GM12878 (cell line): Measurements from ENCODE around the gene SARDH. TPM values are rescaled to one million over a fixed set of nuclear protein-coding genes. Genes with fewer than 3 reads are reported as not detected.

Experiments
- ATAC-seq: fragments of 200-7000 bp; cut with Tn5 transposase; 3 replicates; pipeline ENCODE4 v1.9.1; 2020; ENCODE audit warnings: mild to moderate bottlenecking, moderate library complexity
- BruUV-seq: library from RNA; stranded (reverse); fragments of 400-500 nt; replicated peaks from 2 replicates; lab custom pipeline; 2021; lab: Mats Ljungman, UMichigan
- CTCF ChIA-PET: fragments of 300-600 bp; sonication (Branson Sonifier 250); formaldehyde crosslinking; extraction: SDS; loops from one replicate; lab custom pipeline; 2021; ENCODE audit warnings: inconsistent platforms; lab: Yijun Ruan, JAX
- POLR2A ChIA-PET: fragments of 350-600 bp; formaldehyde crosslinking; extraction: SDS; loops from one replicate; lab custom pipeline; 2021; ENCODE audit warnings: inconsistent platforms; lab: Charles Lee
- RAD21 ChIA-PET: fragments of 300-600 bp; sonication (Branson Sonifier 250); formaldehyde crosslinking; loops from one replicate; lab custom pipeline; 2023; ENCODE audit warnings: antibody characterized with exemption; ENCODE audit not compliant: unreplicated experiment; lab: Charles Lee
- SMC1A ChIA-PET: fragments of 300-600 bp; sonication (Branson Sonifier 250); formaldehyde crosslinking; loops from one replicate; lab custom pipeline; 2023; ENCODE audit not compliant: unreplicated experiment, uncharacterized antibody; lab: Charles Lee
- DNase-seq: peaks from one replicate; pipeline ENCODE4 v3.0.0-alpha.2; 2011; ENCODE audit warnings: low read depth, low spot score
- FAIRE-seq: peaks from 3 replicates; lab custom pipeline; 2011; peaks lifted over from hg19 to GRCh38; lab: Jason Lieb, UNC
- H2AFZ ChIP-seq: 2 replicates; pipeline ENCODE4 v1.6.0; 2011; ENCODE audit warnings: low read depth, low read length, control low read depth; ENCODE audit not compliant: control insufficient read depth
- H3K27ac ChIP-seq: 2 replicates; pipeline ENCODE4 v1.5.1; 2011; ENCODE audit warnings: control low read depth; ENCODE audit not compliant: control insufficient read depth, insufficient read depth
- H3K27me3 ChIP-seq, 2 experiments: replicated peaks in 1 of 2; 2 replicates each; pipeline versions ENCODE4 v1.6.0 to v1.6.1; 2011; ENCODE audit warnings: low read length in 1 of 2; ENCODE audit not compliant: control insufficient read depth in 2 of 2, insufficient read depth in 2 of 2
- H3K36me3 ChIP-seq, 2 experiments: 2 replicates each; pipeline ENCODE4 v1.5.1; 2011; ENCODE audit warnings: low read length in 1 of 2; ENCODE audit not compliant: control insufficient read depth in 2 of 2, insufficient read depth in 2 of 2
- H3K4me1 ChIP-seq: 2 replicates; pipeline ENCODE4 v1.6.1; 2011; ENCODE audit warnings: mild to moderate bottlenecking, low read length, moderate library complexity, mixed read lengths; ENCODE audit not compliant: control insufficient read depth, insufficient read depth
- H3K4me2 ChIP-seq: 2 replicates; pipeline ENCODE4 v1.6.0; 2011; ENCODE audit warnings: control low read depth; ENCODE audit not compliant: control insufficient read depth, insufficient read depth
- H3K4me3 ChIP-seq: fragments of 200-600 bp; sonication (generic); 2 replicates; pipeline ENCODE4 v1.5.1; 2016
- H3K79me2 ChIP-seq: 2 replicates; pipeline ENCODE4 v1.6.0; 2011; ENCODE audit warnings: low read length; ENCODE audit not compliant: control insufficient read depth, insufficient read depth
- H3K9ac ChIP-seq: 2 replicates; pipeline ENCODE4 v1.8.0; 2011; ENCODE audit warnings: low read length, control low read depth, mixed read lengths; ENCODE audit not compliant: control insufficient read depth, insufficient read depth
- H3K9me3 ChIP-seq: replicated peaks from 3 replicates; pipeline ENCODE4 v1.5.1; 2011; ENCODE audit warnings: mild to moderate bottlenecking, low read length; ENCODE audit not compliant: control insufficient read depth, insufficient read depth
- H4K20me1 ChIP-seq: 2 replicates; pipeline ENCODE4 v1.6.0; 2011; ENCODE audit not compliant: control insufficient read depth, insufficient read depth
- ATF2 ChIP-seq: IDR thresholded peaks from 2 replicates; pipeline ENCODE4 v1.6.1; 2012; ENCODE audit warnings: low read length, inconsistent platforms
- E4F1 ChIP-seq: fragments of 450-650 bp; IDR thresholded peaks from 2 replicates; pipeline ENCODE4 v1.6.1; 2018; ENCODE audit warnings: borderline replicate concordance, mild to moderate bottlenecking; ENCODE audit not compliant: partially characterized antibody
- EZH2 ChIP-seq: IDR thresholded peaks from 2 replicates; pipeline ENCODE4 v1.6.1; 2012; ENCODE audit warnings: low read depth, mild to moderate bottlenecking, control low read depth, inconsistent platforms, low read length, borderline replicate concordance; ENCODE audit not compliant: control insufficient read depth
- HDGF ChIP-seq: fragments of 450-650 bp; IDR thresholded peaks from 2 replicates; pipeline ENCODE4 v1.6.1; 2016; ENCODE audit warnings: antibody characterized with exemption
- KDM1A ChIP-seq: fragments of 200-600 bp; sonication (generic); IDR thresholded peaks from 2 replicates; pipeline ENCODE4 v1.6.1; 2016; ENCODE audit warnings: borderline replicate concordance
- MEF2A ChIP-seq: IDR thresholded peaks from 2 replicates; pipeline ENCODE4 v1.6.1; 2011; ENCODE audit warnings: low read depth, mild to moderate bottlenecking, low read length, moderate library complexity; ENCODE audit not compliant: insufficient read depth
- NFIC ChIP-seq: IDR thresholded peaks from 2 replicates; pipeline ENCODE4 v1.6.1; 2012; ENCODE audit warnings: low read depth, mild to moderate bottlenecking, inconsistent platforms, low read length, moderate library complexity
- NFXL1 ChIP-seq: fragments of 450-650 bp; IDR thresholded peaks from 2 replicates; pipeline ENCODE4 v1.6.1; 2017; ENCODE audit warnings: antibody characterized with exemption, mild to moderate bottlenecking, borderline replicate concordance
- NR2C1 ChIP-seq: fragments of 450-650 bp; IDR thresholded peaks from 2 replicates; pipeline ENCODE4 v1.6.1; 2017; ENCODE audit warnings: antibody characterized with exemption, mild to moderate bottlenecking, moderate library complexity
- POLR2AphosphoS5 ChIP-seq: IDR thresholded peaks from 2 replicates; pipeline ENCODE4 v1.6.1; 2011; ENCODE audit warnings: mild to moderate bottlenecking, low read length, inconsistent platforms
- RCOR1 ChIP-seq: conservative IDR thresholded peaks from 2 replicates; pipeline ENCODE4 v1.6.1; 2012; ENCODE audit warnings: low read depth, low read length, improper control_type of control experiment
- TARDBP ChIP-seq: IDR thresholded peaks from 2 replicates; pipeline ENCODE4 v1.6.1; 2016; ENCODE audit warnings: borderline replicate concordance
- TCF12 ChIP-seq: IDR thresholded peaks from 2 replicates; pipeline ENCODE4 v1.6.1; 2011; ENCODE audit warnings: low read depth, mild to moderate bottlenecking, low read length
- ZNF217 ChIP-seq: fragments of 450-650 bp; IDR thresholded peaks from 2 replicates; pipeline ENCODE4 v1.6.1; 2017; ENCODE audit warnings: antibody characterized with exemption, mild to moderate bottlenecking
- WGBS: methylation state at CpG from one replicate; pipeline ENCODE4 v1.1.6; 2016; ENCODE audit warnings: low lambda C conversion rate; ENCODE audit not compliant: insufficient replicate concordance, insufficient coverage; ENCODE audit errors: missing lambda C conversion rate; 5-methylcytosine and 5-hydroxymethylcytosine counted together
- in situ Hi-C: fragments of 300-500 bp; cut with MboI; formaldehyde crosslinking; loops from 9 replicates; pipeline ENCODE4 v1.14.3; 2018; ENCODE audit warnings: mixed read lengths
- intact Hi-C: fragments of 100-400 bp; cut with micrococcal nuclease; formaldehyde crosslinking; loops from one replicate; pipeline ENCODE4 v1.14.2; 2022; ENCODE audit not compliant: unreplicated experiment
- polyA plus RNA-seq, 11 experiments: library from polyadenylated mRNA; depleted of rRNA in 4 of 11; unstranded in 6 of 11; stranded (reverse) in 5 of 11; fragments of >200 nt; fragmentation: Nextera tagmentation in 4 of 11; fragmentation: Illumina TruSeq in 1 of 11; extraction: Ambion mirVana in 4 of 11; extraction: Trizol in 1 of 11; gene quantifications; 1 replicate in 1 of 11; 2 replicates in 10 of 11; pipeline versions ENCODE4 v1.2.1 to v1.2.3, GENCODE V29; 2011 to 2016; ENCODE audit warnings: inconsistent platforms in 2 of 11, missing spikeins in 2 of 11, low read depth in 1 of 11
- total RNA-seq, 4 experiments: library from RNA; depleted of rRNA in 3 of 4; stranded (reverse); fragments of >200 nt in 3 of 4; fragmentation: Illumina TruSeq in 1 of 4; extraction: Trizol in 1 of 4; gene quantifications; 2 replicates each; pipeline versions ENCODE4 v1.2.1 to v1.2.3, GENCODE V29; 2013 to 2021
- TF ChIP-seq, protein P1 (sequence below): IDR thresholded peaks from 2 replicates; pipeline ENCODE4 v1.6.1; 2011; ENCODE audit warnings: low read depth, low read length, improper control_type of control experiment, borderline replicate concordance
- TF ChIP-seq, protein P2 (sequence below): fragments of 450-650 bp; formaldehyde crosslinking; IDR thresholded peaks from 2 replicates; pipeline ENCODE4 v1.5.0; 2022; ENCODE audit warnings: mild to moderate bottlenecking, missing genetic modification characterization

Gene SARDH
- total and polyA plus RNA-seq, 10 of the 15 experiments (the other 5 are each of a cell fraction or from before 2014, with no cell fraction given), result 0.03 to 0.15 (median 0.10) TPM; not detected in 6

DNA sequence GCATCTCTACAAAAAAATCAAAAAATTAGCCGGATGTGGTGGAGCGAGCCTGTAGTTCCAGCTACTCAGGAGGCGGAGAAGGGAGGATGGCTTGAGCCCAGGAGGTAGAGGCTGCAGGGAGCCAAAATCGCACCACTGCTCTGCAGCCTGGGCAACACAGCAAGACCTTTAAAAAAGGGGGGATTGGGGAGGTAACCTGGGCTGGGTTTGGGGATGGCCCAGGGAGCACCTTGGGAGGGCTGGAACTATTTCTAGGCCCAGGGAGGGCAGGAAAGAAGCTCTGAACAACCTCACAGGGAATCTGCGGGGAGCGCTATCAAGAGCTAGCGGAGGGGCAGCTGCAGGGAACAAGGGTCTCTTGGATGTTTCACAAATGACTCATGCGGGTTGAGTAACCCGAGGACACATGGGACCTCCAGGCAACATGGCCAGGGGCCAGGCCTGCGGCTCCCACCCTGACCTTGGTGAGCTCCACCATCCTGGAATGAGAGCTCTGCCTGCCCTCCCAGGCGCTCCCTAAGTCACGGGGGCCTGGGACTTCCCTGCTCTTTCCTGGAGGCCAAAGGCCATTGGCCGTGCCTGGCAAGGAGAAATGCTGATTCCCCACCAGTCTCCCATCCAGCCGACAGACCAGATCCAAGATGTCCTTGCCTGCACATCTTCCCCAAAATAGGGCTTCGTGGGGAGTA, 23.4 kb downstream of the SARDH start:
- no peak overlapping the region for H3K27ac ChIP-seq
- H3K9ac ChIP-seq, result no peak overlapping the region
- 46% methylated on average over 13 of the region's 15 CpGs for WGBS
- ChIA-PET CTCF (interaction anchor here (1.4 kb wide), 1 partner anchor 280 kb away, joined by 4 read pairs; no protein-coding TSS in a partner anchor), RAD21 (no interaction called here)
- no peaks in the 10 kb centered on the region for H3K36me3 ChIP-seq
- no peak for DNase-seq
- H3K4me1 ChIP-seq, result no peaks in the 10 kb centered on the region; the same call in 1 of the 2 replicates
- H4K20me1 ChIP-seq, result no peaks in the 10 kb centered on the region
- H3K27me3 ChIP-seq, result peaks cover 0 to 1% of the 10 kb centered on the region in 2 experiments; a peak in 3 of 4 replicates
- in situ Hi-C loops, result no loop called here
- TF ChIP-seq KDM1A, result no peak
- no peak for TF ChIP-seq EZH2
- TF ChIP-seq TARDBP, result no peak
- no peak for TF ChIP-seq ZNF217
- TF ChIP-seq HDGF, result no peak
- TF ChIP-seq E4F1, result no peak
- TF ChIP-seq POLR2AphosphoS5, result no peak
- no peak for TF ChIP-seq ATF2
- TF ChIP-seq NR2C1, result no peak
- TF ChIP-seq NFIC, result no peak
- no peak for TF ChIP-seq MEF2A
- TF ChIP-seq RCOR1, result no peak
- TF ChIP-seq, protein P1, sequence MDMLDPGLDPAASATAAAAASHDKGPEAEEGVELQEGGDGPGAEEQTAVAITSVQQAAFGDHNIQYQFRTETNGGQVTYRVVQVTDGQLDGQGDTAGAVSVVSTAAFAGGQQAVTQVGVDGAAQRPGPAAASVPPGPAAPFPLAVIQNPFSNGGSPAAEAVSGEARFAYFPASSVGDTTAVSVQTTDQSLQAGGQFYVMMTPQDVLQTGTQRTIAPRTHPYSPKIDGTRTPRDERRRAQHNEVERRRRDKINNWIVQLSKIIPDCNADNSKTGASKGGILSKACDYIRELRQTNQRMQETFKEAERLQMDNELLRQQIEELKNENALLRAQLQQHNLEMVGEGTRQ, result no peak
- TF ChIP-seq, protein P2, sequence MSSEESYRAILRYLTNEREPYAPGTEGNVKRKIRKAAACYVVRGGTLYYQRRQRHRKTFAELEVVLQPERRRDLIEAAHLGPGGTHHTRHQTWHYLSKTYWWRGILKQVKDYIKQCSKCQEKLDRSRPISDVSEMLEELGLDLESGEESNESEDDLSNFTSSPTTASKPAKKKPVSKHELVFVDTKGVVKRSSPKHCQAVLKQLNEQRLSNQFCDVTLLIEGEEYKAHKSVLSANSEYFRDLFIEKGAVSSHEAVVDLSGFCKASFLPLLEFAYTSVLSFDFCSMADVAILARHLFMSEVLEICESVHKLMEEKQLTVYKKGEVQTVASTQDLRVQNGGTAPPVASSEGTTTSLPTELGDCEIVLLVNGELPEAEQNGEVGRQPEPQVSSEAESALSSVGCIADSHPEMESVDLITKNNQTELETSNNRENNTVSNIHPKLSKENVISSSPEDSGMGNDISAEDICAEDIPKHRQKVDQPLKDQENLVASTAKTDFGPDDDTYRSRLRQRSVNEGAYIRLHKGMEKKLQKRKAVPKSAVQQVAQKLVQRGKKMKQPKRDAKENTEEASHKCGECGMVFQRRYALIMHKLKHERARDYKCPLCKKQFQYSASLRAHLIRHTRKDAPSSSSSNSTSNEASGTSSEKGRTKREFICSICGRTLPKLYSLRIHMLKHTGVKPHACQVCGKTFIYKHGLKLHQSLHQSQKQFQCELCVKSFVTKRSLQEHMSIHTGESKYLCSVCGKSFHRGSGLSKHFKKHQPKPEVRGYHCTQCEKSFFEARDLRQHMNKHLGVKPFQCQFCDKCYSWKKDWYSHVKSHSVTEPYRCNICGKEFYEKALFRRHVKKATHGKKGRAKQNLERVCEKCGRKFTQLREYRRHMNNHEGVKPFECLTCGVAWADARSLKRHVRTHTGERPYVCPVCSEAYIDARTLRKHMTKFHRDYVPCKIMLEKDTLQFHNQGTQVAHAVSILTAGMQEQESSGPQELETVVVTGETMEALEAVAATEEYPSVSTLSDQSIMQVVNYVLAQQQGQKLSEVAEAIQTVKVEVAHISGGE, result no peak
- no peak for TF ChIP-seq NFXL1
- no peak for TF ChIP-seq TCF12
- TF ChIP-seq, all 136 proteins: peak for 0
- Histone ChIP-seq H3K4me2 (no peak overlapping the region), H3K4me3 (no peak overlapping the region), H2AFZ (no peak overlapping the region), H3K9me3 (no peaks in the 10 kb centered on the region; the same call in 2 of the 3 replicates), H3K79me2 (no peaks in the 10 kb centered on the region)
- POLR2A ChIA-PET, result no interaction called here
- no peak for FAIRE-seq
- no peak for ATAC-seq
- intact Hi-C loops, result no loop called here
- BruUV-seq, result no TSS peak
- SMC1A ChIA-PET, result no interaction called here
